Muscle of leg (tissue), 11 donors: ENCODE data around the gene MYL11. TPM values are rescaled to one million over a fixed set of nuclear protein-coding genes. Genes with fewer than 3 reads are reported as not detected.
"Not testable (repeated sequence)": the region's sequence is repeated elsewhere in the genome, so short reads cannot be mapped to it uniquely, and the experiment has no call there.

ENCODE experiments used
- DNase-seq: peaks from one replicate; pipeline ENCODE4 v3.0.0; 2013
- H3K27ac ChIP-seq: one replicate; pipeline ENCODE4 v1.5.1; 2013; ENCODE audit warnings: mild to moderate bottlenecking, low read length, control low read depth
- H3K27me3 ChIP-seq: one replicate; pipeline ENCODE4 v1.6.1; 2013; ENCODE audit warnings: low read length; ENCODE audit not compliant: control insufficient read depth, insufficient read depth
- H3K36me3 ChIP-seq: one replicate; pipeline ENCODE4 v1.6.1; 2013; ENCODE audit warnings: low read length; ENCODE audit not compliant: control insufficient read depth, insufficient read depth
- H3K4me1 ChIP-seq: one replicate; pipeline ENCODE4 v1.6.1; 2013; ENCODE audit warnings: low read length; ENCODE audit not compliant: control insufficient read depth, insufficient read depth
- H3K4me3 ChIP-seq: one replicate; pipeline ENCODE4 v1.5.1; 2013; ENCODE audit warnings: low read length, control low read depth
- H3K9me3 ChIP-seq: replicated peaks from 2 replicates; pipeline ENCODE4 v1.6.1; 2013; ENCODE audit warnings: low read depth, low read length; ENCODE audit not compliant: control insufficient read depth
- WGBS: methylation state at CpG from one replicate; pipeline ENCODE4 v1.1.5; 2013; ENCODE audit warnings: missing lambda C conversion rate; ENCODE audit not compliant: insufficient coverage; 5-methylcytosine and 5-hydroxymethylcytosine counted together
- polyA plus RNA-seq, 8 donors: library from polyadenylated mRNA; unstranded; fragments of 120-200 nt; gene quantifications; one replicate each; pipeline versions ENCODE4 v1.2.1 to v1.2.3, GENCODE V29; 2013; ENCODE audit warnings: inconsistent platforms in 1 of 8, low replicate concordance in 1 of 8; ENCODE audit not compliant: insufficient read length in 8 of 8, insufficient read depth in 1 of 8
- total RNA-seq: library from RNA; stranded (reverse); fragments of 120-200 nt; gene quantifications from one replicate; pipeline ENCODE4 v1.2.4, GENCODE V29; 2013

Gene MYL11
- total and polyA plus RNA-seq, 9 donors, result 4,424 to 10,279 (median 7,940) TPM

- H3K9me3 ChIP-seq, result no peaks in the 10 kb centered on the region
- no peaks in the 10 kb centered on the region for H3K36me3 ChIP-seq
- H3K4me1 ChIP-seq, result no peaks in the 10 kb centered on the region
- no peak for DNase-seq
- H3K27ac ChIP-seq, result no peak overlapping the region
- no peak overlapping the region for H3K4me3 ChIP-seq
- 85% methylated on average over 31 of the region's 32 CpGs for WGBS
- no peaks in the 10 kb centered on the region for H3K27me3 ChIP-seq
These were observed 31.7 kb upstream of the MYL11 start for GRCh38 chr16:30342751-30343490.

GRCh38 chr16:30343491-30343820 is 31.1 kb upstream of the MYL11 start:
- not testable (repeated sequence) for H3K27ac ChIP-seq, H3K9me3 ChIP-seq, H3K36me3 ChIP-seq, H3K4me3 ChIP-seq, DNase-seq, H3K4me1 ChIP-seq, H3K27me3 ChIP-seq
- WGBS, result 97% methylated on average over 6 of the region's 11 CpGs

- Histone ChIP-seq H3K4me3 (no peak overlapping the region), H3K4me1 (no peaks in the 10 kb centered on the region), H3K36me3 (peaks cover 17% of the 10 kb centered on the region), H3K27ac (no peak overlapping the region), H3K27me3 (no peaks in the 10 kb centered on the region), H3K9me3 (no peaks in the 10 kb centered on the region)
- 80% methylated on average over 3 of the region's 3 CpGs for WGBS
- DNase-seq, result no peak
These were observed 28.3 kb upstream of the MYL11 start for GRCh38 chr16:30346286-30346685.

GRCh38 chr16:30348113-30348512 is 26.5 kb upstream of the MYL11 start:
- no peak for DNase-seq
- WGBS, result 94% methylated on average over 7 of the region's 8 CpGs
- Histone ChIP-seq H3K4me3 (no peak overlapping the region), H3K36me3 (peaks cover 36% of the 10 kb centered on the region), H3K27ac (no peak overlapping the region), H3K9me3 (no peaks in the 10 kb centered on the region), H3K4me1 (peaks cover 16% of the 10 kb centered on the region), H3K27me3 (no peaks in the 10 kb centered on the region)

GRCh38 chr16:30348929-30349328 is 25.7 kb upstream of the MYL11 start:
- H3K9me3 ChIP-seq, result no peaks in the 10 kb centered on the region
- H3K4me3 ChIP-seq, result no peak overlapping the region
- no peaks in the 10 kb centered on the region for H3K27me3 ChIP-seq
- no peak overlapping the region for H3K27ac ChIP-seq
- peaks cover 44% of the 10 kb centered on the region for H3K36me3 ChIP-seq
- 90% methylated on average over 2 of the region's 7 CpGs for WGBS
- H3K4me1 ChIP-seq, result peaks cover 25% of the 10 kb centered on the region
- DNase-seq, result no peak

GRCh38 chr16:30349675-30350074 is 24.9 kb upstream of the MYL11 start:
- Histone ChIP-seq H3K27ac (no peak overlapping the region), H3K9me3 (no peaks in the 10 kb centered on the region), H3K27me3 (no peaks in the 10 kb centered on the region), H3K36me3 (peaks cover 47% of the 10 kb centered on the region), H3K4me1 (peaks cover 32% of the 10 kb centered on the region), H3K4me3 (no peak overlapping the region)
- DNase-seq, result no peak
- 80% methylated on average over 1 of the region's 3 CpGs for WGBS

GRCh38 chr16:30350134-30350871 is 24.3 kb upstream of the MYL11 start:
- no peaks in the 10 kb centered on the region for H3K9me3 ChIP-seq
- no peak overlapping the region for H3K4me3 ChIP-seq
- H3K36me3 ChIP-seq, result peaks cover 47% of the 10 kb centered on the region
- 100% methylated on average over 1 of the region's 3 CpGs for WGBS
- no peak overlapping the region for H3K27ac ChIP-seq
- peaks cover 32% of the 10 kb centered on the region for H3K4me1 ChIP-seq
- no peak for DNase-seq
- no peaks in the 10 kb centered on the region for H3K27me3 ChIP-seq

GRCh38 chr16:30351001-30351441 is 23.6 kb upstream of the MYL11 start:
- no peak overlapping the region for H3K27ac ChIP-seq
- WGBS, result 88% methylated on average over 14 of the region's 15 CpGs
- H3K9me3 ChIP-seq, result no peaks in the 10 kb centered on the region
- no peak overlapping the region for H3K4me3 ChIP-seq
- H3K4me1 ChIP-seq, result peaks cover 38% of the 10 kb centered on the region
- peaks cover 47% of the 10 kb centered on the region for H3K36me3 ChIP-seq
- DNase-seq, result no peak
- H3K27me3 ChIP-seq, result no peaks in the 10 kb centered on the region

- no peaks in the 10 kb centered on the region for H3K27me3 ChIP-seq
- 65% methylated on average over 5 of the region's 11 CpGs for WGBS
- peak; percentile 69 for DNase-seq
- peaks cover 54% of the 10 kb centered on the region for H3K36me3 ChIP-seq
- H3K9me3 ChIP-seq, result no peaks in the 10 kb centered on the region
- peaks cover 46% of the 10 kb centered on the region for H3K4me1 ChIP-seq
- H3K4me3 ChIP-seq, result no peak overlapping the region
- H3K27ac ChIP-seq, result peak overlapping the region; percentile 29
These were observed 22.8 kb upstream of the MYL11 start for GRCh38 chr16:30351586-30352419.
